Stomach (tissue), 9 donors: ENCODE measurements around the gene PPAN. TPM values are rescaled to one million over a fixed set of nuclear protein-coding genes. Genes with fewer than 3 reads are reported as not detected.

Experiments used
- DNase-seq, 2 donors: peaks; one replicate each; pipeline versions ENCODE4 v3.0.0 to v3.0.0-alpha.2; 2013 to 2019
- H3K27ac ChIP-seq, 5 donors: fragments of 200-600 bp in 4 of 5; sonication (generic) in 4 of 5; one replicate each; pipeline ENCODE4 v1.5.1; 2013 to 2019; ENCODE audit warnings: mild to moderate bottlenecking in 1 of 5, moderate library complexity in 1 of 5
- H3K27me3 ChIP-seq, 3 donors: fragments of 200-600 bp; sonication (generic); one replicate each; pipeline ENCODE4 v1.5.1; 2017 to 2019; ENCODE audit warnings: mixed run types in 1 of 3
- H3K36me3 ChIP-seq, 4 donors: fragments of 200-600 bp; sonication (generic); 1 replicate in 3 of 4; 2 replicates in 1 of 4; pipeline ENCODE4 v1.5.1; 2016 to 2019
- H3K4me1 ChIP-seq, 4 donors: fragments of 200-600 bp; sonication (generic); one replicate each; pipeline ENCODE4 v1.5.1; 2016 to 2019
- H3K4me3 ChIP-seq, 4 donors: fragments of 200-600 bp; sonication (generic) in 3 of 4; one replicate each; pipeline ENCODE4 v1.5.1; 2016 to 2019; ENCODE audit warnings: mild to moderate bottlenecking in 1 of 4
- H3K9me3 ChIP-seq, 4 donors: fragments of 200-600 bp; sonication (generic); one replicate each; pipeline ENCODE4 v1.5.1; 2016 to 2019
- CTCF ChIP-seq, 7 experiments: fragments of 450-650 bp in 4 of 7; fragments of 200-600 bp in 3 of 7; sonication (generic) in 3 of 7; IDR thresholded peaks; one replicate each; pipeline ENCODE4 v1.5.1; 2016 to 2019; ENCODE audit warnings: antibody characterized with exemption in 7 of 7, control low read depth in 2 of 7, mild to moderate bottlenecking in 1 of 7
- EP300 ChIP-seq: sonication (generic); formaldehyde crosslinking; IDR thresholded peaks from one replicate; pipeline ENCODE4 v1.6.1; 2017; ENCODE audit warnings: antibody characterized with exemption
- POLR2A ChIP-seq, 4 donors: fragments of 450-650 bp; IDR thresholded peaks; one replicate each; pipeline ENCODE4 v1.6.1; 2016; ENCODE audit warnings: antibody characterized with exemption in 4 of 4, control low read depth in 2 of 4, mild to moderate bottlenecking in 1 of 4, moderate library complexity in 1 of 4
- POLR2AphosphoS5 ChIP-seq, 3 donors: sonication (generic); formaldehyde crosslinking; IDR thresholded peaks; one replicate each; pipeline ENCODE4 v1.6.1; 2016; ENCODE audit warnings: antibody characterized with exemption in 3 of 3
- WGBS, 5 donors: extraction: QIAGEN DNeasy Blood & Tissue Kit in 3 of 5; methylation state at CpG; one replicate each; pipeline versions ENCODE4 v1.1.5 to v1.1.7; 2013 to 2018; 5-methylcytosine and 5-hydroxymethylcytosine counted together
- intact Hi-C: fragments of 100-400 bp; cut with DNase I; formaldehyde crosslinking; loops from one replicate; pipeline ENCODE4 v1.15.1; 2023; ENCODE audit warnings: low total_unique reads
- polyA plus RNA-seq, 3 donors: library from polyadenylated mRNA; stranded (reverse); fragments of 200-250 nt; gene quantifications; one replicate each; pipeline ENCODE4 v1.2.3, GENCODE V29; 2013
- small RNA-seq, 4 donors: library from RNA; depleted of rRNA; stranded (forward); fragments of <200 nt; gene quantifications; one replicate each; pipeline ENCODE3, GENCODE V24; 2016
- total RNA-seq, 5 donors: library from RNA; depleted of rRNA; stranded (reverse); fragments of >200 nt; gene quantifications; one replicate each; pipeline versions ENCODE4 v1.1.0 to v1.2.3, GENCODE V29; 2014 to 2016
- donor health status: healthy with polysubstance abuse.
- donor health status: Bipolar disorder and iron deficiency.
- donor health status: healthy.

PPAN gene
- total and polyA plus RNA-seq, 8 donors, result 1.2 to 52.3 (median 34.7) TPM

- Histone ChIP-seq H3K27ac (no peak overlapping the region), H3K9me3 (no peaks in the 10 kb centered on the region), H3K36me3 (peaks cover 91 to 100% (median 100%) of the 10 kb centered on the region in 4 donors), H3K4me1 (no peaks in the 10 kb centered on the region), H3K27me3 (no peaks in the 10 kb centered on the region), H3K4me3 (no peak overlapping the region)
- TF ChIP-seq CTCF (IDR thresholded peaks at IDR 0.05) (no peak), EP300 (no peak), POLR2AphosphoS5 (IDR thresholded peaks at IDR 0.05) (no peak), POLR2A (IDR thresholded peaks at IDR 0.05) (no peak)
- intact Hi-C loops, result no loop called here
- no peak for DNase-seq
- 90 to 92% (median 91%) methylated on average over 16 of the region's 16 CpGs for WGBS, 5 donors
These were observed 53.4 kb downstream of the PPAN start for GRCh38 chr19:10159610-10160009.

Small RNA genes lying within 50 kb of the gene (small RNA-seq; reads per million reads assigned to genes)
- gene SNORD105, result 52.1 to 91.6 (median 64.9) reads per million in 4 donors
- 2,090 to 5,038 (median 4,058) reads per million in 4 donors for gene SNORD105B

Other genes with a start within 250 kb of the PPAN start
- 10 to 100 TPM in 2 of 5 donors, 1 to 10 TPM in 1, not detected in 2; 8.5 to 15.4 (median 11.0) TPM for gene OLFM2, start 169.8 kb upstream of the PPAN start, total RNA-seq
- 1 to 10 TPM; 1.7 to 3.4 (median 1.7) TPM for gene OLFM2, start 169.8 kb upstream of the PPAN start, polyA plus RNA-seq
- gene COL5A3, start 95.9 kb upstream of the PPAN start, total RNA-seq, result 10 to 100 TPM in 2 of 5 donors, 1 to 10 TPM in 2, under 1 TPM in 1; 0.58 to 25.5 (median 8.7) TPM
- gene COL5A3, start 95.9 kb upstream of the PPAN start, polyA plus RNA-seq, result 1 to 10 TPM; 2.0 to 5.2 (median 4.0) TPM
- not detected for gene RDH8, start 92.9 kb upstream of the PPAN start, total RNA-seq
- not detected for gene RDH8, start 92.9 kb upstream of the PPAN start, polyA plus RNA-seq
- gene SHFL, start 20.0 kb upstream of the PPAN start, total RNA-seq, result 10 to 100 TPM in 4 of 5 donors, 1 to 10 TPM in 1; 7.0 to 62.0 (median 21.4) TPM
- gene SHFL, start 20.0 kb upstream of the PPAN start, polyA plus RNA-seq, result 10 to 100 TPM; 25.3 to 34.1 (median 25.7) TPM
- 1 to 10 TPM in 2 of 5 donors, not detected in 3; 5.1 to 5.2 TPM for gene ANGPTL6, start 3.7 kb upstream of the PPAN start, total RNA-seq
- 1 to 10 TPM in 1 of 3 donors, under 1 TPM in 2; 0.68 to 2.3 (median 0.75) TPM for gene ANGPTL6, start 3.7 kb upstream of the PPAN start, polyA plus RNA-seq
- 10 to 100 TPM in 2 of 5 donors, 1 to 10 TPM in 3; 1.8 to 24.8 (median 3.2) TPM for gene P2RY11, start 5.3 kb downstream of the PPAN start, total RNA-seq
- gene P2RY11, start 5.3 kb downstream of the PPAN start, polyA plus RNA-seq, result 1 to 10 TPM; 4.9 to 7.8 (median 5.1) TPM
- gene EIF3G, start 13.5 kb downstream of the PPAN start, total RNA-seq, result 100 to 1,000 TPM; 144 to 324 (median 252) TPM
- 100 to 1,000 TPM; 206 to 324 (median 225) TPM for gene EIF3G, start 13.5 kb downstream of the PPAN start, polyA plus RNA-seq
- 10 to 100 TPM; 32.1 to 92.0 (median 58.9) TPM for gene DNMT1, start 88.6 kb downstream of the PPAN start, total RNA-seq
- 10 to 100 TPM; 16.6 to 29.3 (median 23.2) TPM for gene DNMT1, start 88.6 kb downstream of the PPAN start, polyA plus RNA-seq
- 10 to 100 TPM in 1 of 5 donors, 1 to 10 TPM in 1, under 1 TPM in 2, not detected in 1; 0.29 to 11.7 (median 5.1) TPM for gene S1PR2, start 125.0 kb downstream of the PPAN start, total RNA-seq
- gene S1PR2, start 125.0 kb downstream of the PPAN start, polyA plus RNA-seq, result 1 to 10 TPM; 2.4 to 2.9 (median 2.7) TPM
- gene MRPL4, start 145.9 kb downstream of the PPAN start, total RNA-seq, result 100 to 1,000 TPM in 1 of 5 donors, 10 to 100 TPM in 4; 16.1 to 314 (median 58.4) TPM
- 10 to 100 TPM; 48.7 to 53.1 (median 51.8) TPM for gene MRPL4, start 145.9 kb downstream of the PPAN start, polyA plus RNA-seq
- gene ICAM1, start 164.8 kb downstream of the PPAN start, total RNA-seq, result 10 to 100 TPM in 2 of 5 donors, 1 to 10 TPM in 3; 2.3 to 15.6 (median 8.7) TPM
- 1 to 10 TPM; 7.9 to 9.5 (median 8.8) TPM for gene ICAM1, start 164.8 kb downstream of the PPAN start, polyA plus RNA-seq
- gene ICAM4, start 180.6 kb downstream of the PPAN start, total RNA-seq, result 1 to 10 TPM in 1 of 5 donors, not detected in 4; 1.9 TPM
- gene ICAM4, start 180.6 kb downstream of the PPAN start, polyA plus RNA-seq, result under 1 TPM in 2 of 3 donors, not detected in 1; 0.56 to 0.85 TPM
- under 1 TPM in 1 of 5 donors, not detected in 4; 0.45 TPM for gene ICAM5, start 183.6 kb downstream of the PPAN start, total RNA-seq
- under 1 TPM in 2 of 3 donors, not detected in 1; 0.12 to 0.50 TPM for gene ICAM5, start 183.6 kb downstream of the PPAN start, polyA plus RNA-seq
- 1 to 10 TPM in 2 of 5 donors, not detected in 3; 2.2 to 2.3 TPM for gene ZGLP1, start 203.5 kb downstream of the PPAN start, total RNA-seq
- gene ZGLP1, start 203.5 kb downstream of the PPAN start, polyA plus RNA-seq, result 1 to 10 TPM; 3.7 to 8.6 (median 4.3) TPM
- 10 to 100 TPM in 2 of 5 donors, 1 to 10 TPM in 1, under 1 TPM in 1, not detected in 1; 0.89 to 54.3 (median 14.9) TPM for gene FDX2, start 209.7 kb downstream of the PPAN start, total RNA-seq
- gene FDX2, start 209.7 kb downstream of the PPAN start, polyA plus RNA-seq, result 10 to 100 TPM; 28.8 to 32.9 (median 29.5) TPM
- 10 to 100 TPM in 4 of 5 donors, 1 to 10 TPM in 1; 7.5 to 74.7 (median 21.4) TPM for gene RAVER1, start 227.2 kb downstream of the PPAN start, total RNA-seq
- 1 to 10 TPM; 3.3 to 9.3 (median 7.2) TPM for gene RAVER1, start 227.2 kb downstream of the PPAN start, polyA plus RNA-seq
- gene ICAM3, start 233.3 kb downstream of the PPAN start, total RNA-seq, result 10 to 100 TPM in 1 of 5 donors, 1 to 10 TPM in 3, not detected in 1; 3.5 to 17.1 (median 7.4) TPM
- gene ICAM3, start 233.3 kb downstream of the PPAN start, polyA plus RNA-seq, result 10 to 100 TPM in 1 of 3 donors, 1 to 10 TPM in 2; 8.5 to 10.5 (median 10.0) TPM